ENCODE measurements around the gene TMEM138. TPM values are rescaled to one million over a fixed set of nuclear protein-coding genes. Genes with fewer than 3 reads are reported as not detected.

TMEM138 gene
- total and polyA plus RNA-seq, 2 of the 13 experiments (the other 11 are each of a cell fraction or from before 2014, with no cell fraction given): 43.5 to 61.0 TPM

- Histone ChIP-seq H3K4me1 (ENCODE audit: insufficient read depth, low read length) (peaks cover 10% of the 10 kb centered on the region), H2AFZ (ENCODE audit: low read length) (no peak overlapping the region), H3K27me3 (ENCODE audit: control insufficient read depth in 1 of 2, insufficient read depth in 2 of 2, low read length in 2 of 2) (no peaks in the 10 kb centered on the region), H3K9ac (ENCODE audit: insufficient read depth, low read depth, low read length) (no peak overlapping the region), H3K4me3 (replicated peaks in 1 of 3; ENCODE audit: insufficient read depth in 1 of 3, low read depth in 2 of 3, low read length in 3 of 3) (no peak overlapping the region), H3K79me2 (ENCODE audit: insufficient read depth, low read length) (no peaks in the 10 kb centered on the region), H3K27ac (ENCODE audit: extremely low read length, insufficient read depth, low read length) (no peak overlapping the region), H3K36me3 (replicated peaks in 1 of 2; ENCODE audit: control insufficient read depth in 1 of 2, insufficient read depth in 2 of 2, low read length in 2 of 2) (no peaks in the 10 kb centered on the region), H3K9me3 (ENCODE audit: low read length) (peaks cover 3% of the 10 kb centered on the region; the same call in 1 of the 2 replicates), H3K4me2 (ENCODE audit: low read depth, low read length) (no peak overlapping the region), H4K20me1 (ENCODE audit: insufficient read depth, low read length) (no peaks in the 10 kb centered on the region)
- BruUV-seq (replicated peaks): no TSS peak
- CTCF ChIA-PET (ENCODE audit: low intra/inter-chr PET ratio, low total read pairs): no interaction called here
- FAIRE-seq (no peak), ATAC-seq (no peak), DNase-seq (ENCODE audit: low spot score) (no peak)
- 93% methylated on average over 6 of the region's 6 CpGs for WGBS (ENCODE audit: low lambda C conversion rate)
- POLR2A ChIA-PET: interaction anchor here (1.8 kb wide), 1 partner anchor 16 kb away, joined by 14 read pairs; the partner anchor contains the start of genes CYB561A3 and TMEM138
- no peak for TF ChIP-seq MYNN (CRISPR knock-in tag; IDR thresholded peaks at IDR 0.05; ENCODE audit: low read depth)
- TF ChIP-seq TEF (CRISPR knock-in tag; IDR thresholded peaks at IDR 0.05): no peak
- no peak for TF ChIP-seq NFE2L2 (IDR thresholded peaks at IDR 0.05; ENCODE audit: low read length)
- no peak for TF ChIP-seq NBN (conservative IDR thresholded peaks at IDR 0.05)
- no peak for TF ChIP-seq MLX (CRISPR knock-in tag; IDR thresholded peaks at IDR 0.05)
- TF ChIP-seq DPF2 (CRISPR knock-in tag; IDR thresholded peaks at IDR 0.05; ENCODE audit: borderline replicate concordance, low read depth): no peak
- no peak for TF ChIP-seq KLF13 (CRISPR knock-in tag; IDR thresholded peaks at IDR 0.05)
- no peak for TF ChIP-seq REL (CRISPR knock-in tag; conservative IDR thresholded peaks at IDR 0.05)
- in situ Hi-C loops (cut with HindIII; ENCODE audit: extremely low pct_ligation_motif_present, low pct_unique_long_range_greater_than_20kb): no loop called here
- intact Hi-C loops (cut with micrococcal nuclease; ENCODE audit: unreplicated experiment): no loop called here
Observed at GRCh38 chr11:61377461-61378160, 15.4 kb downstream of the TMEM138 start.
